ENCODE data around the gene PRRT3.
"Not testable (repeated sequence)": the region's sequence is repeated elsewhere in the genome, so short reads cannot be mapped to it uniquely, and the experiment has no call there.

The PRRT3 gene

GRCh38 chr3:9917820-9918219 is 34.4 kb downstream of the PRRT3 start:
- DNase-seq: no peak

- DNase-seq: no peak
These were observed 35.2 kb downstream of the PRRT3 start, which contains the start of gene IL17RC for GRCh38 chr3:9916734-9917680. IL17RC (plus strand) TSS chr3:9917098; CDS start chr3:9917316, 218 bp downstream.

- DNase-seq: no peak
These were observed 35.9 kb downstream of the PRRT3 start for GRCh38 chr3:9916346-9916733.

GRCh38 chr3:9915254-9916141 is 36.7 kb downstream of the PRRT3 start:
- DNase-seq: no peak

- no peak for DNase-seq
These were observed 37.5 kb downstream of the PRRT3 start for GRCh38 chr3:9914559-9915253.

GRCh38 chr3:9914011-9914410 is 38.2 kb downstream of the PRRT3 start:
- DNase-seq: no peak

GRCh38 chr3:9913601-9914000 is 38.6 kb downstream of the PRRT3 start:
- DNase-seq: no peak

GRCh38 chr3:9912294-9912935 is 39.8 kb downstream of the PRRT3 start:
- DNase-seq: no peak

GRCh38 chr3:9911863-9912262 is 40.3 kb downstream of the PRRT3 start:
- no peak for DNase-seq

GRCh38 chr3:9909221-9910013 is 42.8 kb downstream of the PRRT3 start:
- no peak for DNase-seq

- no peak for DNase-seq
These were observed 43.9 kb downstream of the PRRT3 start for GRCh38 chr3:9908286-9908685.

GRCh38 chr3:9906480-9906879 is 45.7 kb downstream of the PRRT3 start:
- DNase-seq: no peak

- no peak for DNase-seq
These were observed 48.3 kb downstream of the PRRT3 start for GRCh38 chr3:9903904-9904303.

- DNase-seq: no peak
These were observed 49.0 kb downstream of the PRRT3 start for GRCh38 chr3:9903238-9903624.

- no peak for DNase-seq
These were observed 49.6 kb downstream of the PRRT3 start, which contains the start of gene IL17RE for GRCh38 chr3:9902372-9903237. IL17RE (plus strand) TSS chr3:9902848; CDS start chr3:9902933, 85 bp downstream.

GRCh38 chr3:9901967-9902366 is 50.2 kb downstream of the PRRT3 start:
- DNase-seq: no peak

GRCh38 chr3:9900965-9901415 is 51.2 kb downstream of the PRRT3 start:
- DNase-seq: not testable (repeated sequence)

GRCh38 chr3:9899289-9899791 is 52.9 kb downstream of the PRRT3 start:
- no peak for DNase-seq

- DNase-seq: no peak
These were observed 53.6 kb downstream of the PRRT3 start for GRCh38 chr3:9898467-9899241.

All from cortex of kidney (tissue), 1 donor.